Measurements from ENCODE around the gene ADRA2C.

The ADRA2C gene

DNA sequence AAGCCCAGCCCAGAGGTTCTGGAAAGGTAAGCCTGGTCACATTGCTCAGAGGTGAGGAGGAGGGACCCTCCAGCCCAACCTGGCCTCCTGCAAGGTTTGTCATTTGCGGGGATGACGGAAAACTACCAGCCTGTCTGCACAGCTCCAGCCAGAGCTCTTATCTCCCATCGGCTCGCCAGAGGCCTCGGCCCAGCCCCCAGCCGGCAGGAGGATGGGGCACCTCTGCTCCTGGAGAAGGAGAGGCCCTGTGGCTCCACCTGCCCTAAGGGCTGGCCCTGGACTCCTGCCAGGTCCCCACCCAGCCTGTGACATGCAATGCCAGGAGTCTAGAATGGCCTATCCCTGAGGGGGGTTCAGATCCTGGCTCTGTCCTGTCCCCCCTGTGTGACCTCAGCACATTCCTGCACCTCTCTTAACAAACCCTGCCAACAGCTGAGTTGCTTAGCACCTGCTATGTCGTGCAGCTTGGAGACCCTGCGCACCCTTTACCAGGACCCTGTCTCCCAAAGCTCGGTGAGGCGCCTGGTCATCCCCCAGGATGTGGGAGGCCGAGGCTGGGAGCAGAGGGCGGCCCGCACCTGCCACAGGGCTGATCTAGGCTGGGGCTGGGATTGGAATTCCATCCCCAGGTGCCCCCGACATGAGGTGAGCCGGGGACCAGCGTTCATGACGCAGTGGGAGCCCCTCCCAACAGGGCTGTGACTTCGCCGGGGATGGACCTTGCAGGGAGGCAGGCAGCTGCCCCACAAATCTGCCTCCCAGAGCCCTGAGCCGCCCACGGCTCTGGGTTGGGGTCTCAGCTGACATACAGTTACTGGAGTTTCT is 14.4 kb downstream of the ADRA2C start:
- no peak for DNase-seq

DNA sequence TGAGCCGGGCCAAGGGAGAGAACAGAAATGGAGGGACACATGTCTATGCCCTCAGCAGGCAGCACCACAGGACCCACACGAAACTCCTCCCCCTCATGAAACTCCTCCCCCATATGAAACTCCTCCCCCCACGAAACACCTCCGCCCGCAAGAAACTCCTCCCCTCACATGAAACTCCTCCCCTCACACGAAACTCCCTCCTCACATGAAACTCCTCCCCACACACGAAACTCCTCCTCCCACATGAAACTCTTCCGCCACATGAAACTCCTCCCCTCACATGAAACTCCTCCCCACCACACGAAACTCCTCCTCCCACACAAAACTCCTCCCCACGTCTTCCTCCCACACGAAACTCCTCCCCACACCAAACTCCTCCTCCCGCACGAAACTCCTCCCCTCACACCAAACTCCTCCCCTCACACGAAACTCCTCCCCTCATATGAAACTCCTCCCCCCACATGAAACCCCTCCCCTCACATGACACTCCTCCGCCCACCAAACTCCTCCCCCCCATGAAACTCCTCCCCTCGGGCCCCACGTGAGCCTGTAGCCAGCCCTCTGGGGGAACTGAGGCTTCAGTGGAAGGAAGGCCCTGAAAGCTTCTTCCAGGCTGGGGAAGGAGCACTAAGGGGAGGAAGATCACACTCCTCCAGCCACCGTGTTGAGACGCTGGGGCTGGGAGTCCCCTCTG is 15.2 kb downstream of the ADRA2C start:
- DNase-seq: no peak

DNA sequence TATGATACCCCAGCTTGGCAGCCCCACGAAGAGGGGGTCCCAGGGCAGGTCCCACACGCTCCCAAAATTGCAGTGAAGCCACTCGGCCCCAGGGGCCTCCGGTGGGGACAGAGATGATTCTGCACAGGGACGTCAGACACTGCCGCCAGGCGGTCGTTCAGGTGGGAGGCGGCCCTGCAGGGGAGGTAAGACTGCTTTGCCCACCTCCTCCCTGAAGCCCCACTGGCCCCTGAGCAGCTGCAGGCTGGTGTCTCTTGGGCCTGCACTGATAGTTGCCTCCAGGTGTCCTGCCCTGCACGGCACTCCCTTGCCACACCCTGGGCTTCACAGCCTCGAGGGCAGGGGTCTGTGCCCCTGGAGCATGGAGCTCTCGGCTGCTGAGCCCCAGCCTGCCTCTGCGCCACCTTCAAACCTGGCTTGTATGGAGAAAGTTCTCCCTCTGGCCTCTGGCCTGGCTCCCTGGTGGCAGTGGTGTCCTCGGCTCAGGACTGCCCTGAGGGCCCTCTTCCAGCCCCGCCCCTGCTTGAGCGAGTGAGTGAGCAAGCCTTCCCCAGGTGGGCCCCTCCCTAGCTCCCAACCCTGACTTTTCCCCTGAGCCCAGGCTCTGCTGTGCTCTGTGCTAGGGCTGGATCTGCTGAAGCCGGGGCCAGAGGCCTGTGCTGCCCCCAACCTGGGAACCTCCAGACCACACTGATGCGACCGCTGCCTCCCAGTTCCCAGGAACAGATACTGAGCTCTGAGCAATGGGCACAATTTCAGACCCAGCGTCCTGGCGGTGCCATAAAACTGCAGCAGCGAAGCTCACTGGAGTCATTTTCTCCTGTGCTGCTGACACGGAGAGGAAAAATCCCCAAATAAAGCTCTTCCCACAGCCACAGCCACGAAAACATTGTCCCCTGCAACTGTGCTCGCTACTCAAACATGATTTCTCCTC is 16.1 kb downstream of the ADRA2C start:
- no peak for DNase-seq

DNA sequence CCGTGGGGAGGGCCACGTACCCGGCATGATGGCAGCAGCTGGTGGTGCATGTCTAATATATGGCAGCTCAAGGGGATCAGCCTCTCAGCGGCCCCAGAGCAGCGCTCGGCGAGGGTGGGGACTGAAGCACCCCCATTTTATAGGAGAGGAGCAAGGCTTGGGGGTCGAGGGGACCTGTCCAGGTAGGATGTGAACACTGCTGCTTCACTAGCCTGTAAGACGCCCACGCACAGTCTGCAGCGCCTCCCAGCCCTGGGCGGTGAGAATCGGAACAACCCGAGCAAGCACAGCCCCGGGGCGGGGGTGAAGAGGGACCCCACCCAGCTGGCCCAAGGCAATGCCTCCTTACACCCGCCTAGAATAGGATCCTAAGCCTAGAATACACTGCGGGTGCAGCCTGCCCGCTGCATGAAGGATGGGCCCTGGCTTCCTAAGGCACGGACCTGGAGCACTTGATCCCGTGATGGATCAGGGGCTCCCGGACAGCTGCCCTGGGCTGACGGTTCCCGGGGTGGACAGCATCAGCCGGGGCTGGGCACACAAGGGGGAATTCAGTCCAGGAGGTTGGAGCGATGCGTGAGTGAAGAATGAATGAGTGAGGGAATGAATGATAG is 17.6 kb downstream of the ADRA2C start:
- peak; percentile 32 for DNase-seq

DNA sequence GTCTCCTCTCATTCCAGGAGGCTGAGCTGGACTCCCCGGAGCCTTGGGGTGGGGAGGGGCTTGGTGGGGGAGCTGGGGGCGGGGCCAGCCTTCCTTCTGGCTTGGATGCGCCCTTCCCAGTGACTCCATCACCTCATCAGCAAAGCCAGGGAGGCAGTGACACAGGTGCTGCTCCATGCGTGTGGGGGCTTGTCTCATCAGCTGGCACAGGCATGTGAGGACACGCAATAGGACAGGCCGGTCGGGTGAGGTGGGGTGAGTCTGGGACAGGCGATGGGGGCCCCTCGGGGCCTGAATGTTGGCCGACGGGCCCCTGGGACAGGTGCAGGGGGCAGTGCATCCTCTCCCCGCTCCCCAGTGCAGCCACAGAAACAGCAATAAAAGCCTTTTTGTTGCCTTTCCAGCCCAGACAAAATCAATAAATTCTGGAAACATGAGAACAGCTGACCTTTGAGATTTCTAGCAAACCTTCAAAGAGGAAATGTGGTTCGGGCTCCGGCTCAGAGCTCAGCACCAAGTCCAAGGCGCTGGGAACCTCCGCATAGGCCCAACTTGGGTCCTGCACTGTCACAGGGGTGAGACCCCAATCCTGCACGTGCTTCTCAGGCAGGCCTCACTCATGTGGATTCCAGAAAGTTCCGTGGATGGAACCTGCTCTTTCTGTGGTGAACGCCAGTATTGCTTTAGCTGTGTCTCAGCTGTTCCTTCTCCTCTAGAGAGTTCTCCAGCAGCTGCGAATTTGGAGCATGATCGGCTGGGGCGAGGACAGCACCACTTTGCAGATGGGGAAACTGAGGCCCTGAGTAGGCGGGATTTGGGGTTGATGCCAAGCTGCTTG is 18.5 kb downstream of the ADRA2C start:
- DNase-seq: no peak

DNA sequence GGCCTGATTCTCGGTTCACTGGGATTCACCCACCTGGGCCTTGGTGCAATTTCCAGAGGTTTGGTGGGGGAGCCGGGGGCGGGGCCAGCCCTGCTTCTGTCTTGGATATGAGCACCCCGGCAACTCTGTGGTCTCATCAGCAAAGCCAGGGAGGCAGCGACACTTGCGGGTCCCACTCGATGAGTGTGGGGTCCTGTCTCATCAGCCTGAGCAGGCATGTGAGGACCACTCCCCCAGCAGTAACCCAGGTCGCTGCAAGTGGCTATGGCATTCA is 19.0 kb downstream of the ADRA2C start:
- DNase-seq: no peak

DNA sequence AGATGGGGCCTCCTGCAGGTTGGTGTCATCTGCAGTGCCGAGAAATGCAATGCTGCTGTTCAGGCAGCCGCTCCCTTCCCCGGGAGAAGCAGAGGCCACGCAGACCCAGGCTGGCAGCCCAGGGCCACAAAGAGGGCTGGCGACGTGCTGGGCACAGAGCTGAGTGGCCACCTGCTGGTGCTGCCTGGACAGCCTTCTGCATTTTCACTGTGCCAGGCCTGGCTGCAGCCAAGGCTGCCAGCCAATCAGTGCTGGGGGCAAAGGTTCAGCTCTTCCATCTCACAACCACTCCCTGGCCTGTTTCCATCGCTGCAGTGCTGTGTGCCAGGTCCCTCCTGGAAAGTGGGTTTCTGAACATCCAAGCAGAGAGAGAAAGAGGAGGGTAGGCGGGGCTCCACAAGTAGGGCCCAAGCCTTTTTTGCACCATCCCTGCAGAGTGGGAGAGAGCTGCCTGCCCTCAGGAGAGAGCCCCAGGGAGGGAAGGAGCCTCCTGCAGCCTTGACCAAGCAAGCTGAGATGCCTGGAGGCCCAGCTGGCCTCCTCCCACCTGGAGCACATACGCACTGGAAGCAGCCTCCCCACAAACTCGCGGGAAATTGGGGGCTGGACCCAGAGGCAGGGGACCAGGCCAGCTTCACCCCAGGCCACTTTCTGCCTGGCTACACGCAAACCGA is 20.1 kb downstream of the ADRA2C start:
- peak; percentile 25 for DNase-seq

DNA sequence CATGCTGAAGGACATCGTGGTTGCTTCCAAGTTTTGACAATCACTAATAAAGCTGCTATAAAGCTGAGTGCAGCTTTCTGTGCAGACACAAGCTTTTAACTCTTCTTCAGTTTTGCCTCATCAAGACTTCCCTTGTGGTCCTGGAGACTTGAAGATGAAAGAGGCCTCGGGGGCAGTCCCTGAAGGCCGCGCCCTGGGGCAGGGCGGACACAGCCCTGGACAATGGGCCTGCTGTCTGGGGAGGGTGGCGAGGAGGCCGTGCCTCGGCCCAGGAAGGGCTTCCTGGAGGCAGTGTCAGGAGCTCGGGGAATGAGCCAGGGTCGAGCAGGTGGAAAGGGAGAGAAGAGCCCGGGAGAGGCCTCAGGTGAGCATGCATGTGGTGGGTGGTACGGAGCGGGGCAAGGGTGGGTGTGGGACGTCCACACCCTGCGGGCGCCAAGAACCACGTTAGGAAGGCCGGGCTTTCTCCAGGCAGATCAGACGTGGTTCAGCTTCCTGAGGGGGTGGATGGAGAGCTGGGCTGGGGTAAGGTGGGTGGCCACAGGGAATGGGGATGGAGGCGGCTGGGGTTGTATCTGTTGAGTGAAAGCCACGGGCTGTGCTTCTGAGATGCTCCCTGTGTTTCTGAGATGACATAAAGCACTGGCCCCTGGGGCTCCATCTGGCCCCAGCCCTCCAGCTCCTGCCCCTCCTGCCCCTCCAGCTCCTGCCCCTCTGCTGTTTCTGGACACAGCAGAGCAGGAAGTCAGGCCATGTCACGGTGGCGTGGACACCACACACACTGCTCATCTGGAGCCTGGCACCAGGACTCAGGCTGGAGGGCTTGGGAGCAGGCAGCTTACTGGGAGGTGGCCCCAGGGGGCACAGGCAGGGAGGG is 21.5 kb downstream of the ADRA2C start:
- no peak for DNase-seq

DNA sequence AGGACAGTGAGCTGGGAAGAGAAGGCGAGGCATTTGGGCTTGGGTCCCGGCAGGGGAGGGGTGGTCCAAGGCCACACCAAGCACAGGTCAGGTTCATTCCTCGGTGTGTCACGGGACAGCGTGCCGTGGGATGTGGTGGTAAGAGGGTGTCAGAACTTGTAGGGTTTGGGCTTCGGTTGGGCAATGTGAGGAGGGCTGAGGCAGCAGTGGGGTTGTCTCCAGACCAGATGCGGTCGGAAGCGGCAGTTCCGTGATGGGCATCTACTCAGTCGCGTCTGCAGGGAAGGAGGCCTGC is 22.1 kb downstream of the ADRA2C start:
- no peak for DNase-seq

DNA sequence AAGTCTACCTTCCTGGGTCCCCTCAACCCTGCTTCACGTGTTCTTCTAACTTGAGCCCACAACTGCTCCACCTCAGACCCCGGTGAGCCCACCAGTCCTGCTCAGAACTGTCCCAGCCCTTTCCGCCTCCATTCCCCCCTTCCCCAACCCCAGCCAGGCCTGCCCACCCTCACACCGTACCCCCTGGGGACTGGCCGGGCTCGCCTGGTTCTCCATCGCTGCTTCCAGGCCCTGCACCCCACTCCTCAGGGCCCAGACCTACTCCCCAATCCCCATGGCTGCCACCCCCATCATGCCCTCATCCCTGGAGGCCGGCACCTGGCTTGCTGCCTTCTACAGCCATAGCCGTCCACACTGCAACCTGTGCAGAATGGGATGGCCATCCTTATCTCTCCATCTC is 23.4 kb downstream of the ADRA2C start:
- no peak for DNase-seq

DNA sequence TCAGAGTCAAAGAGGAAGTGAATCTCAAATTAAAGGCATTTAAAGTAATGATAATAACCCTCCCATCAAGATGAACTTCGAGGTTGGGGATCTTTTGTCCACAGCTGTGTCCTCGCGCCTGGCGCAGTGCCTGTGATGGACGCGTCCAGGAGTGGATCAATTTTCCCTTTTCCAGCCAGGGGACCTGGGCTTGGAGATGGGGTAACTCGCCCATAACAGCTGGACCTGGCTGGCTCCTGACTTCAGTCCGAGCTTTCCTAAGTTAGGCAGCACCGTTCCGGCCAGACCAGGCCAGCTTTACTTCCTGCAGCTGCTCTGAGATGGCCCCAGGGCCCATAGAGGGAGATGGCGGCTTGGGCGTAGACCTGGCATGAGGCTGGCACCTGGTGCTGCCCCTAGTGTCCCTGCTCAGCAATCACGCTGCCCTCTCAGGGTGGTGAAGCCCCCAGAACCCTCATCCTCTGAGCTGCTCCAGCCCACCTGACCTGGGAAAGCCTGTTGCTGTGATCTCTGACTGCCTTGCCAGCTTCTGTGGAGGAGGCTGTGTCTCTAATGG is 23.9 kb downstream of the ADRA2C start:
- DNase-seq: no peak

DNA sequence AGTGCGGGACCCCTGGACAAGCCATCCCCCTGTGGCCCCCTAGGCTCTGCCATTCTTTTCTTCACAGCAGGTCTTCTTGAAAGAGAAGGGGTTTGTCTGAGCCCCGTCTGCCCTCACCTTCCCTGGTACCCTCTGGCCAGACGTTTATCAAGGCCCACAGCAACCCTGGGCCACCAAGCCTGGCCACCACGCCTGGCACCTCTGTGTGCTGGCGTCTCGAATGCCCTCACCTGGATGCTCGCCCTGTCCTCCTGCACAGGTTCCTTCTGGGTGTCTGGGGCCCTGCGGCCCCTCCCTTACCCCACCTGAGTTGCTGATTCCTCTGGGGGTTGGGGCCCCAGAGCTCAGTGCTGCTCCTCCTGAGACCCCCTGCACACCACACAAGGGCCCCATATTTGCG is 25.1 kb downstream of the ADRA2C start:
- DNase-seq: no peak

DNA sequence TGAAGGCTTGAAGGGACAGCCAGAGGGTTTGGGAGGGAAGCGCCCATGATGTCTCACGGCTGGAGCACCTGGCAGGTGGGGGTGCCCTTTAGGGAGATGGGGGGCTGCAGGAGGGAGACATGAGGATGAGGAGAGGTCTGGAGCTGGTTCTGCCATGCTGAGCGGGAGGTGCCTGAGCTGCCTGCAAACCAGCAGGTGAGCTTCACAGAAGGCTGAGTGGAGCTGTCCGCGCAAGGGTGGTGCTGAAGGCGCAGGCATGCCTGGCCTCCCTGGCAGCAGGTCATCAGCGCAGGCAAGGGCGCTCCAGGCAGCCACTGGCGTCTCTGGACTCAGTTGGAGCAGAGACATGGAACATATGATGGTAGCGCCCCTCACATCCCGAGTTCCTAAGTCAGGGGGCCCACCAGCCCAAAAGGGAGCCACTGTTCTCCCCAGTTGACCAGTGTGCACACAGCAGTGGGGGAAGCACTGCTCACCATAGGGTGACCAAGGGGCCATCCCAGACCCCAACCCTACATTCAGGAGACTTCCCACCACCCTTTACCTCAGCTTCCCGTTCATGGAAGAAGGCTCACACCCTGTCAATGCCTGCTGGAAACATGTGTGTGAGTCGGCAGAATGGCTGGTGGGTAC is 25.8 kb downstream of the ADRA2C start:
- DNase-seq: peak; percentile 70

DNA sequence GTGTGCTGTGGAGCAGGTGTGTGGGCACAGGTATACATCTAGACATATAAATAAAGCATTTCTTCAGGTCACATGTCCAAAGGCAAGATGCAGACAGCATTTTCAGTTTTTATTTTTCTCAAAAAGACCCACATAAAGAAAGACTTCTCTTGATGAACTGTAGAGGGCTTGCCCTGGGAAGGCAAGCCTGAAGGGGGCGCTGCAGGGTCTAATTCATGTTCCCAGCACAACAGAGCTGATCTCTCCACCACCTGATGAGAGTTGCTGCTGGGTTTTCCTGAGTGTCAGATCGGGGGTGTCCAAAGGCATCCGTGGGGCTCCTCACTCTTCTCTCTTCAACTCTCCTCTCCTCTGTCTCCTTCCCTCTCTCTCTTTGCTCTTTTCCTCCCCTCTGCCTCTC is 26.6 kb downstream of the ADRA2C start:
- DNase-seq: peak; percentile 30

DNA sequence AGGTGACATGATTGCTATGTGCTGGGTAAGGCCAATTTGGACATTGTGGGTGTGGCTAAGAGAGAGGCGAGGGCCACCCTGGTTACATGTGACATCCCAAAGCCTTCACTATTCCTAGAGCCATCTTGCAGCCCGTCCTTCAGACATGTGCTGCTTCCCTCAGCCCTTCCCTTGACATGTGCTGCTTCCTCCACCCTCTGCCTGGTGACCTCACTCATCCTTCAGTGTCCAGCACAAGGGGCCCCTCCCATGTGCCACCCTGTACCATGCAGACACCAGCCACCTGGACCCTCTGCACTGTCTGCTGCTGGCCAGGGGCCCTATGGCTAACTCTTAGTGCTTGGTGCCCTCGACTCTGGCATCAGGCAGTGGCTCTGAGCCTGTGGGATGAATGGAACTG is 27.4 kb downstream of the ADRA2C start:
- DNase-seq: no peak

DNA sequence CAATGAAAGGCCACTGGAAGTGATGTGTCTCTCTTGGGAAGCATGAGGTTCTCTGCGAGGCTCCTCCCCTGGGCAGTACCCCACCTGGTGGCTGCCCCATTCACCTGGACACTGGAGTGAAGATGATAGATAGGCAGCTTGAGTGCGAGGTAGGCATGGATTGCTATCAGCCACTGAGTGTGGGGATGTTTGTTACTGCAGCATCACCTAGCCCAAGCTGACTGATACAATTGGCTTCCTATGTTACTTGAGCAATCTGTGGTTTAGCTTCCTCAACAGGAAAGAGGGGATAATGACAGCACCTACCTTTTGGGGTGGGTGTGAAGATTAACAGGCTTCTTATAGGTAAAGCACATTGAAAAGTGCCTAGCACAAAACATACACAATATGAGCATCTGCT is 30.8 kb downstream of the ADRA2C start:
- no peak for DNase-seq

DNA sequence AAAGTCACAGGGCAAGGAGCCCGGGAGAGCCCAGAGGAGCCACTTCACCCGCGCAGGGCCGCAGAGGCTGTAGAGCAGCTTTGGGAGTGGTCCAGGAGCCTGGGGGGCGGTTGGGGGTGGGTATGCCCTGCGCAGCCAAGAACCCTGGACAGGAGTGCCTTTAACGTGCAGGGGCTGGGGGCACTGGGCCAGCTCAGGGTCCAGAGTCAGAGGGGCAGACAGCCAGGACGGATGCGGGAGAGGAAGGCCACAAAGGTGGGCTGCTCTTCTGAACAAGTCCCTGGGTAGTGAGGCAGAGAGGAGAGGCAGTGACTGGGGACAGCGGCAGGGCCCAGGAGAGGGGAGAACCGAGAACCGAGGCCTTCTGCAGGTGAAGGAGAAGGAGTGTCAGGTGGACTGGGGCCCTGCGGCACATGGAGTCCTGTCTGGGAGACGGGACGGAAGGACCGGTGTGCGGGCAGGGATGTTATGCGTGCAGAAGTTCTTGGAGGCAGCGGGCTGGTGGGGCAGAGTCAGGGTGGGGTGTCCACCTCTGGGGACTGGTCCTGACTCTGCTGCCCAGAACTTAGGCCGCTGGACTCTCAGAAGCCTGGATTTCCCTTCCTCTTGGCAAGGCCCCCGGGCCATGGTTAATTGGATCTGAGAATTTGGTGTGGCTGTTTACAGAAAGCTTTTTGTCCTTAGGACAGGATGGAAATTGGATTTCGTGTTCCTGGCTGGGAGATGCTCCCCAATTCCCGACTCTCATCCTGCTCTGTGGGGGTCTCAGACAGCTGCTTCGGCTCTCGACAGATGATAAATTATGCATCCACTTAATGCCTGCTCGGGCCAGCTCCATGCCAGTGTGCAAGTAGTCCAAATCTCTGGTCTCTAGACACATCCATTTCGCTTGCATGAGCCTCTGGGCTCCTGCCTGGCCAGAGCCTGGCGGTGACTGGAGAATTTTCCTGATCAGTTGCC is 31.9 kb downstream of the ADRA2C start:
- no peak for DNase-seq

DNA sequence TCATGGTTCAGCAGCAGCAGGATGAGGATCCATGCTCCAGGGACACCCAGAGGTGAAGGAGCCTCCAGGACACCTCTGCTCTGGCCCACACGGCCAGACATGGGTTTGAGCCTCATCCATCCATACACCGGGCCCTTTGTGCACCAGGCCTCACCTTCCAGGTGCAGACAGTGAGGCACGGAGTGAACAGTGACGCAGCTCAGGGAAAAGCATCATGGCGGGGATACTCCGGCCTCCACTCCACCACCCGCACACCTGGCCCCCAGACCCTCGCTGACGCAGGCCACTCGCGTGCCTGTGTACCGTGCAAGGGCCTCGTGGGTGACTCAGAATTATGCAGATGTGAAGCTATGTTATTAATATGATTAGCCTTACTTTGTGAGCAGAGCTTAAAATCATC is 33.3 kb downstream of the ADRA2C start:
- no peak for DNase-seq

DNA sequence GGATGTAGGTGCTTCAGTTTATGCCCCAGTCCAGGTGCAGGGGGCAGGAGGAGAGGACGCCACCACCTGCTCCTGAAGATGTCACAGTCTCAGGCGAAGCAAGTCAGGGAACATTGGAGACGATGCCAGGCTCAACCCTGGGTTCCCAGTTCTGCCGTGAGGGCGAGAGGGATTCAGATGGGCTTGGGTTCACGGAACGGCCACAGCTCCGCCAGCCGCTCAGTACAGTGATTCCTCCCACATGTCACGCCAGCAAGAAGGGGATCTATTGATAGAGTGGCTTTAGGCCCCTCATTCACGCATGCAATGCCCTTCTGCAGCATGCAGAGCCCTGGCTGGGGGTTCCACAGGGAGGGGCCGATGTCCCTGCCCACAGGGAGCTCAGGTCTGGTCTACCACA is 34.2 kb downstream of the ADRA2C start:
- DNase-seq: no peak

All from RPMI8226 (cell line).